Colonic mucosa (tissue), 4 donors: Measurements from ENCODE around the gene AHCYL1. TPM values are rescaled to one million over a fixed set of nuclear protein-coding genes. Genes with fewer than 3 reads are reported as not detected.

Source experiments
- DNase-seq: peaks from one replicate; pipeline ENCODE4 v3.0.0-alpha.2; 2020
- H3K27ac ChIP-seq: fragments of 200-600 bp; one replicate; pipeline ENCODE4 v1.8.0; 2021
- H3K27me3 ChIP-seq: fragments of 200-600 bp; one replicate; pipeline ENCODE4 v1.8.0; 2021
- H3K36me3 ChIP-seq: fragments of 200-600 bp; one replicate; pipeline ENCODE4 v1.8.0; 2021
- H3K4me1 ChIP-seq: fragments of 200-600 bp; one replicate; pipeline ENCODE4 v1.8.0; 2021; ENCODE audit warnings: mild to moderate bottlenecking
- H3K4me3 ChIP-seq: fragments of 200-600 bp; one replicate; pipeline ENCODE4 v1.8.0; 2021
- H3K9ac ChIP-seq, 2 donors: one replicate each; pipeline ENCODE4 v1.7.0; 2013; ENCODE audit warnings: control low read depth in 2 of 2, low read depth in 2 of 2, low read length in 2 of 2
- H3K9me3 ChIP-seq: fragments of 200-600 bp; one replicate; pipeline ENCODE4 v1.8.0; 2021
- CTCF ChIP-seq: fragments of 200-600 bp; IDR thresholded peaks from one replicate; pipeline ENCODE4 v1.8.0; 2022; ENCODE audit warnings: antibody characterized with exemption, mild to moderate bottlenecking
- intact Hi-C: fragments of 100-400 bp; cut with DNase I; formaldehyde crosslinking; loops from one replicate; pipeline ENCODE4 v1.14.1; 2022
- total RNA-seq, 2 donors: library from RNA; stranded (reverse); fragmentation: NEBNext Ultra II Directional in 1 of 2; extraction: Animal tissue kit (Norgen Biotek cat#: 25700) in 1 of 2; gene quantifications; one replicate each; pipeline ENCODE4 v1.2.1, GENCODE V29; 2021
- donor health status: healthy.
- donor health status: DM: no; HTN: no; CAD: no.
- donor health status: DM: no; HTN: no; CAD: no.

AHCYL1 gene
- total RNA-seq, 2 donors from 2014 or later: 108 to 115 TPM

- Histone ChIP-seq H3K27ac (no peak overlapping the region), H3K4me3 (no peak overlapping the region), H3K9me3 (no peaks in the 10 kb centered on the region), H3K4me1 (no peaks in the 10 kb centered on the region), H3K27me3 (no peaks in the 10 kb centered on the region), H3K36me3 (peaks cover 8% of the 10 kb centered on the region), H3K9ac (no peak overlapping the region)
- no peak for TF ChIP-seq CTCF
- DNase-seq: no peak
- intact Hi-C loops: no loop called here
Observed at GRCh38 chr1:110061341-110061740, 76.8 kb downstream of the AHCYL1 start.

GRCh38 chr1:110062612-110063011, 78.0 kb downstream of the AHCYL1 start:
- H3K36me3 ChIP-seq: peaks cover 2% of the 10 kb centered on the region
- no peak overlapping the region for H3K4me3 ChIP-seq
- TF ChIP-seq CTCF: no peak
- H3K9me3 ChIP-seq: no peaks in the 10 kb centered on the region
- H3K27me3 ChIP-seq: peaks cover 10% of the 10 kb centered on the region
- no peak overlapping the region for H3K27ac ChIP-seq
- no peak overlapping the region for H3K9ac ChIP-seq
- intact Hi-C loops: no loop called here
- DNase-seq: no peak
- no peaks in the 10 kb centered on the region for H3K4me1 ChIP-seq

GRCh38 chr1:110063781-110064180, 79.2 kb downstream of the AHCYL1 start:
- Histone ChIP-seq H3K36me3 (no peaks in the 10 kb centered on the region), H3K9me3 (no peaks in the 10 kb centered on the region), H3K4me3 (no peak overlapping the region), H3K27ac (no peak overlapping the region), H3K4me1 (peaks cover 4% of the 10 kb centered on the region), H3K9ac (no peak overlapping the region), H3K27me3 (peaks cover 22% of the 10 kb centered on the region)
- intact Hi-C loops: no loop called here
- no peak for TF ChIP-seq CTCF
- DNase-seq: no peak

- Histone ChIP-seq H3K27me3 (peaks cover 32% of the 10 kb centered on the region), H3K9ac (no peak overlapping the region), H3K9me3 (no peaks in the 10 kb centered on the region), H3K27ac (no peak overlapping the region), H3K36me3 (no peaks in the 10 kb centered on the region), H3K4me3 (no peak overlapping the region), H3K4me1 (peaks cover 4% of the 10 kb centered on the region)
- no peak for DNase-seq
- TF ChIP-seq CTCF: no peak
- intact Hi-C loops: no loop called here
Observed at GRCh38 chr1:110064576-110065337, 80.2 kb downstream of the AHCYL1 start.

- DNase-seq: no peak
- TF ChIP-seq CTCF: no peak
- Histone ChIP-seq H3K27me3 (peaks cover 43% of the 10 kb centered on the region), H3K4me1 (peaks cover 4% of the 10 kb centered on the region), H3K9ac (no peak overlapping the region), H3K27ac (no peak overlapping the region), H3K36me3 (no peaks in the 10 kb centered on the region), H3K9me3 (no peaks in the 10 kb centered on the region), H3K4me3 (no peak overlapping the region)
- intact Hi-C loops: no loop called here
Observed at GRCh38 chr1:110065841-110066240, 81.3 kb downstream of the AHCYL1 start.
